GM19395 (cell line): ENCODE data around the gene MORN1.

ENCODE experiments used
- ATAC-seq: cut with Tn5 transposase; IDR thresholded peaks from one replicate; pipeline ENCODE4 v1.9.1; 2021; ENCODE audit warnings: mild to moderate bottlenecking, moderate library complexity; ENCODE audit not compliant: unreplicated experiment

The MORN1 gene

DNA sequence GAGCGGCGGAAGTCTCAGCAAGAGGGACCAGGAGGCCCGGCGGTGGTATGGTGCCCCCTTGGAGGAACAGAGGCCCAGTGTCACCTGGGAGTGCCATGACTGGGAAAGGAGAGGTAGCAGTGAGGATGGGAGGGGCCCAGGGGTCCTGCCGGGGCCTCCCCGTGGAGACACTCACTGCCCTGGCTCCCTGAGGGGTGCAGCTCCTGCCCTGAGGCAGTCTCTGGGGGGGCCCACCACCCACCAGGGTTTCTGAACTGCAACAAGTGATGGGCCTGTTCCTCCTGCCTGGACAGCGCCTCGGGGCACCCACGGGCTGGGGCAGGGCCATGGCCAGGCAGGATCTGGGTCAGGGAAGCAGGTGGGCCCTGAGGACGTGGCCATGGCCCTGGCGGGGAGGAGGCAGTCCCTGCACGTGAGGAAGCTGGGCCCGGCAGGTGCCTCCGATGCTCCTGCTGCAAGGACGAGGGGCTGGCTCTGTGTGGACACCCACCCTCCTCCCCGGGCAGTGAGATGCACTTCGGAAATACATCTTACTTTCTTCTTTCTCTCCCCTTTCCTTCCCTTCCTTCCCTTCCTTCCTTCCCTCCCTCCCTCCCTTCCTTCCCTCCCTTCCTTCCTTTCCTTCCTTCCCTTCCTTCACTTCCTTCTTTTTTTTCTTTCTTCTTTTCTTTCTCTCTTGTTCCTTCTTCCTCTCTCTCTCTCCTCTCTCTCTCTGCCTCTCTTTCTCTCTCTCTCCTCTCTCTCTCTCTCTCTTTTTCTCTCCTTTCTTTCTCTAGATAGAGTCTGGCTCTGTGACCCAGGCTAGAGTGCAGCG is 66.6 kb downstream of the MORN1 start:
- ATAC-seq = no peak

DNA sequence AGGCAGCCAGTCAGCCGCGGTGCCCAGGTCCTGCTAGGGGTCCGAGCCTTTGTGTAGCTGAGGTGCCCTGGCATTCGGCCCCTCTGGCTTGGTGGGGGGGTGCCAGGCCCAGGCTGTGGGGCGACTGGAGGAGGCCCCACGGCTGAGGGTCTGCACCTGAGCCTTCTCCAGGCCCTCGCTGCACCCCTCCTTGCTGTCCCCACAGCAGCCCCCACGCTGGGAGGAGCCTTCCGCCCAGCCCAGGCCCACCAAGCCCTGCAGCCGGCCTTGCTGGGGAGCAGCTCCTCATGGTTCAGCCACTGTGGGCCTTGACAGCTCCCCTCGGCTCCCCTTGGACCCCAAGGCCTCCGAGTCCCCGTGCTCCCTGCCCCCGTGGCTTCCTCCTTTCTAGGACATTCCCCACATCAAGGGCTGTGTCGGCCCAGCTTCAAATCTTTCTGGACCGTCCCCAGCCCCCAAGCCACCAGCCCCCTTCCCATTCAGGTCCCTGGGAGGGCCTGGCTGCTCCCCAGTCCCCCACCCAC is 67.8 kb downstream of the MORN1 start:
- ATAC-seq = no peak

DNA sequence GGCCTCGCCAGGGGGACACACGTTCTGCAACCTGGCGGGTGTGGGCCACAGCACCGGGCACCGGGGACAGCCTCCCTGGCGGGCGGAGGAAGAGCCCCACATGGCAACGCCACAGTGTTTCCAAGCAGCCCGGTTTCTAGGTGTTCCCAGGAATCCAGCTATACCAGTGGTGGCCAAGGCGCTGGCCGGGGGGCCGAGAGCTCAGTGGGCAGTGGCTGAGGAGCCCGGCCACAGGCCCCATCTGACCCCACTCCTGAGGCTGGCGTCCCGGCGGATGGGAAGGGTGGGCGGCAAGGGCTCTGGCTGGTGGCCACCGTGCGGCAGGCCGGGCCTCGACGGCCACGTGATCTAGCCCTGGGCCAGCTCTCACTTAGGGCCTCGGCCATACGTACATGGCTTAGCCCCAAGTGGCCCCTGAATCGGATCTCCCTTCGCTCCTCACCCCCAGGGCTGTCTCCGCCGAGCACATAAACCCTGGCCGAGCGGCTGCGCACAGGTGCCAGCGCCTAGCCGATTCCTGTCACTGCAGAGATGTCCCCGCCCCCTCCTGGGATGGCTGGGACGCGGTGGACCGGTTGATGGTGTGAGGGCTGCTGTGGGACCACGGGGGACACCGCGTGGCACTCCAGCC is 68.7 kb downstream of the MORN1 start:
- no peak for ATAC-seq

DNA sequence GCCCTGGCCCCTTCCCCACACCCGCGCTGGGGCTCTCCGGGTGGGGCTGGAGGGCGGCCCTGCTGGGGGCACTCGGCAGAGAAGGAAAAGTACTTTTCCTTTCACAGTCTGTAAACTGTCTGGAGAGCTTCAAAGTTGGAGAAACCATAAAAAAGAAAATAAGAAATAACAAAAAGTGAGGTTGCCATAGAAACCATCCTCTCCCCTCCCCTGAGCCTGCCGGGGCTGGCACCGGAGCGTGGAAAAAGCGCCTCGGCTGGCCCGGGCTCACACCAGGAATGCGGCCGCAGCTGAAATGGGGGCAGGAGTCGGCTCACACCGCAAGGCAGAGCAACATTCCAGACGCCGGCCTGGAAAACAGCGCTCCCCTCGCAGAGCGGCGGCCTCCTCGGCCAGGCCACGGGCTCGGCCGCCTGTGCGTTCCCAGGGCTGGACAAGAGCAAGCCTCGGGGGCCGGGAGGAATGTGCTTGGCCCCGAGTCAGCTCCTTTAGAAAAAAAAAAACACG is 69.2 kb downstream of the MORN1 start:
- ATAC-seq = no peak

DNA sequence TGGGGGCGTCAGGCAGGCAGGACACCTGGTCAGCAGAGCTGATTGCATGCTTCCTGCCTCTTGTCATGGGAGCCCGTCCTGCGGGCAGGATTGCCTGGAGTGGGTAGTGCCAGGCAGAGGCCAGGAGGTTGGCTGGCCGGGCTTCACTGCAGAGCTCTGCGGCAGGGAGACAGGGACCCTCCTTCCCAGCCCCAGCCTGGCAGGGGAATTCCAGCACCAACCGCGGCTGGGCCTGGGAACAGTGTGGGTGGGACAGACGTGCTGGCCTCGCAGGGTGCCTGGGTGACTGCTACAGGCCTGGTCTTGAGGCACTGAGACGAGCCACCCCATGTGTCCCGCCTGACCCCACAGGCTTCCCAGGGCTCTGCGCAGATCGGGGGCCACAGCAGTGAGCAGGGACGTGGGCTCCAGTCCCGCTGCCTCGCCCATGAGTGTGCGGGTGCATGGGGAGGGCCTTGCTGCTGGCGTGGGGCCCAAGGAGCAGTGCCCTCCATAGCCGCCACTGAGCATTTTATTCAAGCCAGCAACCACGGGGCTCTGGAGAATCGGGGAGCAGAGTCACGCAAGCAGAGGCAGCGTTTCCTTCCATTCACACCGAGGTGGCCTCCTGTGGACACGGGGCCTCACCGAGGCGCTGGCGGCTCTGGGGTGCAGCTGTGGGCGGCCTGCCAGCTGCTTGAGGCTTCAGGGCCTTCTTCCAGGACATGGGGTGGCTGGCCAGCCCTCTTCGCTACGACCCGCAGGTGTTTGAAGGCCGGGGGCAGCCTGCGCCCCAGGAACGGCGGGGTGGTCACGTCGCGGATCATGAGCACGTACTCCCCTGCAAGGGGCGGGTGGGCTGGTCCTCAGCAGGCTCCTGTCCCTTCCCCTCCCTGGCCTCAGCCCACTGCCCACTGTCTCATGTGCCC is 70.3 kb downstream of the MORN1 start:
- no peak for ATAC-seq

DNA sequence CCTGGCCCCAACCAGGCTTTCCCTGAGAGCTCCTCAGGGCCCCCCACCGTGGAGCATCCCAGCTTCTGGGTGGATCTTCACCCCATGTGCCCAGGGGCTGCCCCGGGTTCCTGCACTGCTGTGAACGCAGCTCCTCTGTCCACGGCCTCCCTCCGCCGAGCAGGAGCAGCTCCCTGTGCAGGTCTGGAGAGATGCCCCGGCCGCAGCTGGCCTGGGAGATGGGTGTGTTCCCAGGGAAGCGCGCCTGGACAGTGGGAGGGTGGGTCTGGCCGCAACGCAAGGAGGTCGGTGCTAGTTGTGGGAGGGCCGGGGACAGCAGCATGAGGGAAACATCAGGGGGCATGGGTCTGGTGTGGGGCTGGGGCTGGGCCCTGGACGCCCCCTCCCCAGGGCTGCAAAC is 71.3 kb downstream of the MORN1 start:
- no peak for ATAC-seq

DNA sequence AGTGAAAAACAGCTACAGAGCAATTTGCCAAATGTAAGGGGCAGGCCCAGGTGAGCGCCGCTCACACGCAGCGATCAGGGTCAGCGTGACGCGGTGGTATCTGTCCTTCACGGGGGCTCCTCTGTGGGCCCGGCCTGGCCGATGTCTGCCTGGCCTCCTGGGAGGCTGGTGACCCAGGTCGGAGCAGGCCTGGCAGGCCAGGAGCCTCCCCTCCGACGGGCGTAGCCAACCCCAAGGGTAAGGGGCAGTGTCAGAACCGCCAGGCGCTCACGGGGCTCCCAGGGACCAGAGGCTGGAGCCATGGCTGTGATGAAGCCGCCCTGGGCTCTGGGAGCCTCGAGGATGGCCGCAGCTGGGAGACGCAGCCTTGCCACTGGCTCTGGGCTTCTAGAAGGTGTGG is 72.1 kb downstream of the MORN1 start:
- ATAC-seq = no peak

DNA sequence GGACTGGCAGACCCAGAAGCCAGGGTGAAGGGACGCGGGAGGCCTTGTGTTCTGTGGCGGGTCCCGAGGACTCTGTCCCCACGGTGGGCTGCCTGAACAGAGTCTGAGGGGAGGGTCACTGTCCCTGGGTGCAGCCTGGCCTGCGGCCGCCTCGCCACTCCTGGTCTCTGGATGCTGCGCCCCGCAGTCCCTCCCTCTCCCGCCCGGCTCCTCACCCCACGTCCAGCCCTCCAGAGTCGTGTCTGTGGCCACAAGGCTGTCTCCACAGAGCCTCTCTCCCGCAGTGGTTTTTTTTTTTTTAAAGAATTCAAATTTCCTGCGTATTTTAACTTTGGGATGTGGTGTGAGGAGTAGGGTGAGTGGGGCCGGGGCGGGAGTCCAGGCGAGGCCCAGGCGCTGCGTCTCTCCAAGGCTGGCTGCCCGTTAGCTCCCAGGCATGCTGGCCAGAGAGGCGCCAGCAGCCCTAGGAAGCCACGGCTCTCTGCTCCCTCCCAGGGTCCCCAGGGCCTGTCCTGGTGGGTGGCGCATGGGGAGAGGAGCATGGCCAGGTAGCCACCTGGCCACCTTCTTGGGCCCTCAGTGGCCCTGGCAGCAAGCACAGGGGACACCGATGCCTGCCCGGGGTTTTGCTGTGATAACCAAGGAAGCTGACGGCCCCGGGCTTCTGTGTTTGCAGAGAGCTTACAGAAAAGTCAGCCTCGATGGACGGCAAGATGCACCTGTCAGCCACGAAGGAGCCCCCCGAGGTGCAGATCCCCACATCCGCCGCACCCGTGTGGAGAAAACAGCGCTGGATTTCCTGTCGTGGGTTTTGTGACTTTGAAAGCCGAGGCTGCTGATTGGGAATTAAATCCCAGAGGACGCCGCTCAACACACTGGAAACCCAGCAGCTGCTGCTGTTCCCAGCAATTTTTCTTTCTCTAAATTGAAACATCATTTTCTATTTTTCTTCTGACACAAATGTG is 72.8 kb downstream of the MORN1 start:
- ATAC-seq = no peak

DNA sequence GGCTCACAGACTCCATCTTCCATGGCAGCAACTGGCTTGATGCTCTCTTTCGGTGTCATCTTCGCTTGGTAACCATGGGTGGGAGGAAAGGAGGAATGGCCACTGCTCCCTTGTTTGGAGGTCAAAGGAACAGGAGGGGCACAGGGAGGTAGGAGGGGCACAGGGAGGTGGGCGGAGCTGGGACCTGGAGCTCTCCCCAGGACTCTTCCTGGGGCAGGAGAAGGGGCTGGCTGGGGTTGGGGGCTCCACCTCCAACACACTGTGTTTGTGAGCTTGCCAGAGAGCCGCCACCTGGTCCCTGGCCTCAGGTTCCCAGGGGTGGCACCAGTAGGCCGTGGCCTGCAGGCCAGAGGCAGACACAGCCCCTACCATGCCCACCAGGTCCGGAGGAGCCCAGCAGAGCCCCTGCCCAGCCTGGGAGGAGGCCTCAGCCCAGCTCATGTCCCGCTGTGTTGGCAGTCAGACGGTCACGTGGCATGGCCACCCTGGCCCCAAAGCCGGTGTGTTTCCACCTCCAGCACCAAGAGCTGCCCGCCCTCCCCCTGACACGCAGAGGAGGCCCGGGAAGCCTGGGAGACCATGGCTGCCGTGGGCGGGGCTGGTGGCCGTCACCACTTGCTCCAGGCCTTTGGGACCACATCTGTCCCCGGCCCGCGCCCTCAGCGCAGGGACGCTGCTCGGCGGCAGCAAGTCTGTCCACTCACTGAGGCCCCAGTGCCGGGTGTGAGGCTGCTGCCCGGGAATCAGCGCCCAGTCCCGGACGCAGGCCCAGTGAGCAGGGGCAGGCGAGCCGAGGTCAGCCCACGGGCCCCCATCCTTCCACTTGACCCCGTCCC is 73.9 kb downstream of the MORN1 start:
- no peak for ATAC-seq

DNA sequence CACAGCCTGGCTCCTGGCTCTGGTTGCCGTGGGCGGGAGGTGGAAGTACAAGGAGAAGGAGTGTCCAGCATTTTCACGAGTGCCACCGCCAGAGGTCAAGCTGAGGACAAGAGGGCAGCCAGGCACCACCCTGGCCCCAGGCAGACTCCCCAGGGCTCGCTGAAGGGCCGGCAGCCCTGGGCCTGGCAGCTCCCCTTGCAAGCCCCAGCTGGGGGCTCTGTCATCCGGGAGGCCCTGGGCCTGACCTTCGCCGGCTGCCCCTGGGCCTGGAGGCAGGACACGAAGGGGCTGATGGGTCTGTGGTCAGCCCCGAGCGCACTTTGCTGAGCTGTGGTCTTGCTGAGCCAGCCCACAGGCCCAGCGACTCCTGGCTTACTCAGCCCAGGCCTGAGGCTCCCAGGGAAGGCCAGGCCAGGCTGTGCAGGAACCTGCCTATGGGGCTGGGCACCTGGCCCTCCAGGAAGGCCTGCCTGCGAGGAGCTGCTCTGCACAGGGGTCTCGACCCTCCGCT is 74.8 kb downstream of the MORN1 start:
- no peak for ATAC-seq

DNA sequence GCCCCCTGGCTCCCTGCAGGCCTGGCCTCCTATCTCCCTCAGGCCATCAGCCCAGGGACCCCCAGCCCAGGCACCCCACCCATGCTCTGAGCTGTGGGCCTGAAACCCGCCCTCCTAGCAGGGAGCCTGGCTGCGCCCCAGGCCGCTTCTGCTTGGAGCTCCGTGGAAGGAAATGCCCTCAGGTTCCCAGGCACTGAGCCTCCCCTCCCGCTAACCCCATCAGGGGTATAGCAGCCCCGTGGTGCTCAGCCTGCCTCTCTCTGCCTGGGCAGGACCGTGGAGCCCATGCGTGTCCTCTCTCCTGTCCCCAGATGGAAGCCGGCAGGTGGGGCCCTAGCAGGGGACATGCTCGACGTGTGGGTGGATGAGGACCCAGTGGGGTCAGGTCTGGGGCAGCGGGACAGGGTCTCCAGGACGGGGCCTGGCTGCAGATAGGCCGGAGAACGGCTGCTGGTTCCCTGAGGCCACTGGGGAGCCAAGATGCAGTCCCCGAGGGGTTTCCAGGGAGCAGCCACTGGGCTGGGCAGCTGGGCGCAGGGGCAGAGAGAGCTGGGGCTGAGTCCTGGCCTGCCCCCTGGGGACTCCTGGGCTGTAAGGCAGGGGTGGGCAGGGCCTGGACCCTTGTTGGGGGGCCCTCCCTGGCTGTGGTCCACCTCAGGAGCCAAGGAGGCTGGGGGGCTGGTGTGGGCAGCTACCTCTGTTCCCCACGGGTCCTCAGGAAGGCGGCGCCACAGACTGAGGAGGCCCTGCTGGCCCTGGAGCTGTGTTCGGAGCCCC is 75.5 kb downstream of the MORN1 start:
- ATAC-seq = no peak

DNA sequence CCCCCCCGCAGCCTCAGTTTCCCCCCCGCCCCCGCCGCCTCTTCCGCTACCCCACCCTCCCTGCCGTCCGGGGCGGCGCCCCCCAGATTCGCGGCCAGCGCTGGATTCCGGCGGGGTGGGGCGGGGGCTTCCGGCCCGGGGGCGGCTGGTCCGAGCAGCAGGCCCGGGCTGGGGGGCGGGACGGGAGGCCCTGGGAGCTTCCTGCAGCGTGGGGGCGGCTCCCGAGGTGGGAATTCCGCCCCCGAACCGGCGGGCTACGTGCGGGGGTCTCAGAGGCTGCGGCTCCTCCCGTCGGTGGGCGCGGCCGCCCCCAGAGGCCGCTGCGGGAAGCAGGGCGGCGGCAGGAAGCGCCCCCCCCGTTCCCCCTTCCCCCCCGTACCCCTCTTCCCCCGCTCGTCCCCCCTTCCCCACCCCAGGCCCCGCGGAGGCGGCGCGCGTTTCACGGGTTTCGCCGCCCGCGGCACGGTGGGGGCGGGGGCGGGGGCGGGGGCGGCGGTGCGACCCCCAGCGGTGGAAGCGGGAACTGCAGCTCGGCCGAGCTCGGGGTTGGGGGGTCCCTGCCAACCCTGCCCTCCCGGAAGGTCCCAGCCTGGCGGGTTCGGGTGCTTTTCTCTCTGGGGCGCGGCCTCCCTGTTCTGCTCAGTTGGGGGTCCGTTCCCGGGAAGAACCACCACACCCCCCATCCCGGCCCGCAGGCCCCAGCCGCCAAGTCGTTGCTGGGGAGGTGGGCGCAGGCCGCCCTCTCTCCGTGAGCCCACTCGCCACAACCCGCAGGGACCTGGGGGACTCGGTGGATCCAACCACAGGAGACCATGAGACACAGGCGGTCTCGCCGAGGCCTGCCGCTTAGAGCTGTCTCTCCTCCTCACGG is 76.3 kb downstream of the MORN1 start:
- ATAC-seq = no peak

DNA sequence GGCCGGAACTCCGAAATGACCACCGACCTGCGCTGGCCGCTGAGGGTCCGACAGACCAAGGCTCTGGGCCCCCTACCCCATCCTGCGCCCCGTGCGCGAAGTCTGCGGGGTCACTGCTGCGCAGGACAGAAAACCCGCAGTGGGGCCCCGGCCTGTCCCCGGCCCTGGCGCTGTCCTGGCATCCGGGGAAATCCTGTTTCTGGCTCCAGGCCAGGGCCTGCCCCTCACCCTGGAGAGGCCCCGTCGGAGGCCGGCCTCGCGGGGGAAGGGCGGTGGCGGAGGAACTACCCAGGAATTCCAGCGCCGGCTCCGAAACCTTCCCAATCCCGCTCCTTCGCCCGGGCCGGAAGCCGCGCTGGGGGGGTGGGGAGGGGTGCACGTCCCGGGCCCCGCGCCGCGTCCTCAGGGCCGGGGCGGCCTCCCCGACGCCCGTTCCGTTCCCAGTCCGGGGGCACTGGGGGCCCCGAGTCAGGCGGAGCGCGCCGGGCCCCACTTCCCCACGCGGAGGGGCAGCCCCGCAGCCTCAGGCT is 77.0 kb downstream of the MORN1 start:
- no peak for ATAC-seq

DNA sequence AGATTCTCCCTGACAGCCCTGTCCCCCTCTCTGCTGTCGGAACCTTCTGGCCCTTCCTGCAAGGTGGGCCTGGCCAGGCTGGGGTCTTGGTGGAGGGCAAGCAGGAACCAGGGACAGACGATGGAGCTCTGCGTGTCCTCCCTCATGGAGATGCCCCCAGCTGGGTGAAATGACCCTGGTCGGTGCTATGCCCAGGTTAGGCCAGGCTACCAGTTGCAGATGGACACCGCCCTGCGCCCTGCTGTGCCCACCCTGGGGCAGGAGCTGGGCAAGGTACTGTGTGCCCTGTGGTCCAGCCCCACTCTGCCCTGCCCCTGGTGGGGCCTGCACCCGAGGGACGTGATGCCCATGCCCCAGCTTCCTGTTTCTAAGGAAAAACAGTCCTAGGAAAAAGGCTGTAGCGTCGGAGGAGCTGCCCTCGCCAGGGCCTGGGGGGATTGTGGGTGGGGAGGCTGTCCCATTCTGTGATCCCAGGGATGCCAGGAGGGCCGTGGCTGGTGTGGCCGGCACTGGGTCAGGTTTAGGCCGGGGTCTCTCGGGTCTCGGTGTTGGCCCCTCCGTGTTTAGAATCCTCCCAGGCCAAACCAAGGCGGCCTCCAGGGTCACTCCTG is 77.6 kb downstream of the MORN1 start:
- ATAC-seq = no peak

DNA sequence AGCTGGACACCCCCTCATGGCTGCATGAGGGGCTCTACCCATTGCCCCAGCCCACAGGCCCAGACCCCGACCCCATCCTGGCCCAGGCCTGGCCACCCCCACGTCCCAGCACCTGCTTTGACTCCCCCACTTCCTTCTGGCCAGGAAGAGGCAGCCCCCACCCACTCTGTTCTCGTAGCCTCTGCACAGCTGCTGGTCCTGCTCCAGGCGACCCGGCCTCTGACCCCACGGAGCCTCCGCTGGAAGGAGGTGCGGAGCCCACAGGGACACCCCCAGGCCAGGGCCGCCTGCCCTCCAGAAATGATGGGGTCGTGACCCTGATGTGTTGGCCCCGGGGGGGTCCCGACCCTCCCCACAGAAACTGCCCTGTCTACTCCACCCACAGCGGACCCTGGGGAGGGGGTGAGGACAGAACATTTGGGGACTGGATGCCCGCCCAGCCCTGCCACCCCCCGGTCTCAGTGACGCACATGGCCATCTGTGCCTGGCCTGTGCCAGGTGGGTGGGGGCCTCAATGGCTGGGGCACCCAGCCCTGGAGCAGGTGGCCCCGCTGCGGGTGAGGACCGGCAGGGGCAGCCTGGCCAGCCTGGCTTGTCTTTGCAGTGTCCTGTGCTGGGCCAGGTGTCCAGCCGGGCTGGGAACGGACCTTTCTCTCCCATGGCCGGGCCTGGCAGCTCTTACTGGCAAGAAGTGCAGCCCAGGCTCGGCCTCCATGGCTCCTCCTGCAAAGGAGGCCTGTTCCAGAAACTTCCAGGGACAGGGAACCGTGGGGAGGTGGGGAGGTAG is 78.6 kb downstream of the MORN1 start:
- no peak for ATAC-seq

DNA sequence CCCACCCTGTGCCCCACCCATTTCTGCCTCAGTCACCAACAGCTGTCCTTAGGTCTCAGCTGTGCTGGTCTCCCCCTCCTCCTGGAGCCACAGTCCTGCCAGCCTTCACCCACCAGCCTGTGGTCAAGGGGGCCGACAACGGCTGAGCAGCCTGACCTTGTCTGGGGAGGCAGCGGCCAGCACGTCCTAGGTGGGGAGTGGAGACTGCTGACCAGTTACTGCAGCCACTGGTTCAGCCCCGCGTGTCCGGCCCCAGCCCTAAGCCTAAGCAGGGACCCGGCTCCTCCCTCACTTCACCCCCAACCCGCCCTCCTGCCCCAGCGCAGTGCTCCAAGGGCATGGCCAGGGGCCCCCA is 79.2 kb downstream of the MORN1 start:
- ATAC-seq = no peak
